Astrocyte of the spinal cord (primary cell): Measurements from ENCODE around the gene RMND1.

ENCODE experiments used
- DNase-seq: peaks from one replicate; pipeline ENCODE4 v3.0.0; 2011; ENCODE audit warnings: low read depth, low spot score
- H3K4me3 ChIP-seq: 2 replicates; pipeline ENCODE4 v1.5.1; 2011; ENCODE audit warnings: low read depth, mild to moderate bottlenecking, low read length, moderate library complexity
- in situ Hi-C: cut with HindIII; loops from 2 replicates; pipeline ENCODE4 v1.10.0; 2017; ENCODE audit warnings: low sequenced_read_pairs
- TF ChIP-seq, protein P1 (sequence below): IDR thresholded peaks from 2 replicates; pipeline ENCODE4 v1.5.1; 2012; ENCODE audit warnings: low read depth, mild to moderate bottlenecking, low read length, inconsistent platforms

The RMND1 gene

GRCh38 chr6:151445482-151445881 is 6.4 kb downstream of the RMND1 start:
- DNase-seq, result peak; percentile 93
- TF ChIP-seq, protein P1, sequence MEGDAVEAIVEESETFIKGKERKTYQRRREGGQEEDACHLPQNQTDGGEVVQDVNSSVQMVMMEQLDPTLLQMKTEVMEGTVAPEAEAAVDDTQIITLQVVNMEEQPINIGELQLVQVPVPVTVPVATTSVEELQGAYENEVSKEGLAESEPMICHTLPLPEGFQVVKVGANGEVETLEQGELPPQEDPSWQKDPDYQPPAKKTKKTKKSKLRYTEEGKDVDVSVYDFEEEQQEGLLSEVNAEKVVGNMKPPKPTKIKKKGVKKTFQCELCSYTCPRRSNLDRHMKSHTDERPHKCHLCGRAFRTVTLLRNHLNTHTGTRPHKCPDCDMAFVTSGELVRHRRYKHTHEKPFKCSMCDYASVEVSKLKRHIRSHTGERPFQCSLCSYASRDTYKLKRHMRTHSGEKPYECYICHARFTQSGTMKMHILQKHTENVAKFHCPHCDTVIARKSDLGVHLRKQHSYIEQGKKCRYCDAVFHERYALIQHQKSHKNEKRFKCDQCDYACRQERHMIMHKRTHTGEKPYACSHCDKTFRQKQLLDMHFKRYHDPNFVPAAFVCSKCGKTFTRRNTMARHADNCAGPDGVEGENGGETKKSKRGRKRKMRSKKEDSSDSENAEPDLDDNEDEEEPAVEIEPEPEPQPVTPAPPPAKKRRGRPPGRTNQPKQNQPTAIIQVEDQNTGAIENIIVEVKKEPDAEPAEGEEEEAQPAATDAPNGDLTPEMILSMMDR, result no peak
- in situ Hi-C loops, result no loop called here
- no peak overlapping the region for H3K4me3 ChIP-seq

- in situ Hi-C loops, result no loop called here
- TF ChIP-seq, protein P1, result no peak
- no peak overlapping the region for H3K4me3 ChIP-seq
- DNase-seq, result no peak
Measured at GRCh38 chr6:151443911-151444621, 7.9 kb downstream of the RMND1 start.

- H3K4me3 ChIP-seq, result no peak overlapping the region
- DNase-seq, result no peak
- TF ChIP-seq, protein P1, result no peak
- in situ Hi-C loops, result no loop called here
Measured at GRCh38 chr6:151443454-151443853, 8.5 kb downstream of the RMND1 start.

DNA sequence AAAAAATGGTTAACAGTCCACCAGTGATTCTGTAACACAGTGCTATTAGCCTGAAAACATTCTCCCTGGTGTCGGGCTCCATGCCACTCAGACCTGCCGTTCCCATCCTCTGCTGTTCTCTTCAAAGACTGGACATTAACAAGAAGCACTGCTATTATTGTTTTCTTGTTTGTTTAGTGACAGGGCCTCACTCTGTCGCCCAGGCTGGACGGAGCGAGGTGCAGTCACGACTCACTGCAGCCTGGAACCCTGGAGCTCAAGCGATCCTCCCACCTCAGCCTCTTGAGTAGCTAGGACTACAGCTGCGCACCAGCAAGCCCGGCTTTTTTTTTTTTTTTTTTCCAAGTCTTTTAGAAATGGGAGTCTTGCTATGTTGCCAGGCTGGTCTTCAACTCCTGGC is 9.6 kb downstream of the RMND1 start:
- H3K4me3 ChIP-seq, result no peak overlapping the region
- in situ Hi-C loops, result no loop called here
- no peak for DNase-seq
- TF ChIP-seq, protein P1, result no peak

GRCh38 chr6:151441390-151442166 is 10.3 kb downstream of the RMND1 start:
- no peak overlapping the region for H3K4me3 ChIP-seq
- TF ChIP-seq, protein P1, result no peak
- in situ Hi-C loops, result no loop called here
- DNase-seq, result no peak

GRCh38 chr6:151440930-151441329 is 11.0 kb downstream of the RMND1 start:
- in situ Hi-C loops, result no loop called here
- H3K4me3 ChIP-seq, result no peak overlapping the region
- TF ChIP-seq, protein P1, result peak; percentile 53
- DNase-seq, result peak; percentile 52
